GM12801 (cell line): ENCODE measurements around the gene ADAMTS19.

Source experiments
- TF ChIP-seq, protein P1 (sequence below): IDR thresholded peaks from one replicate; pipeline ENCODE4 v1.5.1; 2011; ENCODE audit warnings: control low read depth; ENCODE audit not compliant: insufficient read length; ENCODE audit errors: extremely low read depth

The ADAMTS19 gene

DNA sequence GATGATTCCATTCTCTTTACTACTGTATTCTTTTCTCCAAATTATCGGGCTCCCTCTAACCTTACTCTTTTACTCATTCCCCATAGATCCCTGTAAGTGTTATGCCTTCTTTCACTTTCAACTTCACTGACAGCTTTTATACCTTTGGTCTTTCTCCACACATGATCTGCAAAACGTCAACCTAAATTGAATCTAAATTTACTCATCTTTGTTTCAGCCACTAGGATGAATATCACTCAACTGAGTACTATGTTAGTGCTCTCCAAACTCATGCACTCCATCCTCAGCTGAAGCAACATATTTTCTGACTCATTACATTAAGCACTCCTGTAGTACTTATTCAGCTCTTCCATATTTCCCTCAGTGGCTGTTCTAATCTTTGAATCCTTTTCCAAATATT lies 133.4 kb downstream of the ADAMTS19 start:
- TF ChIP-seq, protein P1, sequence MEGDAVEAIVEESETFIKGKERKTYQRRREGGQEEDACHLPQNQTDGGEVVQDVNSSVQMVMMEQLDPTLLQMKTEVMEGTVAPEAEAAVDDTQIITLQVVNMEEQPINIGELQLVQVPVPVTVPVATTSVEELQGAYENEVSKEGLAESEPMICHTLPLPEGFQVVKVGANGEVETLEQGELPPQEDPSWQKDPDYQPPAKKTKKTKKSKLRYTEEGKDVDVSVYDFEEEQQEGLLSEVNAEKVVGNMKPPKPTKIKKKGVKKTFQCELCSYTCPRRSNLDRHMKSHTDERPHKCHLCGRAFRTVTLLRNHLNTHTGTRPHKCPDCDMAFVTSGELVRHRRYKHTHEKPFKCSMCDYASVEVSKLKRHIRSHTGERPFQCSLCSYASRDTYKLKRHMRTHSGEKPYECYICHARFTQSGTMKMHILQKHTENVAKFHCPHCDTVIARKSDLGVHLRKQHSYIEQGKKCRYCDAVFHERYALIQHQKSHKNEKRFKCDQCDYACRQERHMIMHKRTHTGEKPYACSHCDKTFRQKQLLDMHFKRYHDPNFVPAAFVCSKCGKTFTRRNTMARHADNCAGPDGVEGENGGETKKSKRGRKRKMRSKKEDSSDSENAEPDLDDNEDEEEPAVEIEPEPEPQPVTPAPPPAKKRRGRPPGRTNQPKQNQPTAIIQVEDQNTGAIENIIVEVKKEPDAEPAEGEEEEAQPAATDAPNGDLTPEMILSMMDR: no peak

DNA sequence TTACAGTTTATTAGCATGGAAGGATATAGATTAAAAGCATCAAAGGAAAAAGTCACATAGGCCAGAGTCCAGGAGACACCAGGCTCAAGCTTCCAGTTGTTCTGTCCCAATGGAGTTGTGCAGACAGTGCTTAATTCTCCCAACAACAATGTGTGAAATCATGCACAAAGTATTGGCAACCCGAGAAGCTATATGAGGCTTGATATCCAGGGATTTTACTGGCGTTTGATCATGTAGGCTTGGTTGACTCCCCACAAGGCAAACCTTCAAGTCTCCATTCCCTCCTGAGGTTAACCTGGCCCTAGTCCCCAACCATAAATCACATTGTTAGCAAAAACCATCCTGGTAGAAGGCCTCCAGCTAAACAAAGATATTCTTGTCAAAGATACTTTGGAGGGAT lies 141.5 kb downstream of the ADAMTS19 start:
- TF ChIP-seq, protein P1: no peak

DNA sequence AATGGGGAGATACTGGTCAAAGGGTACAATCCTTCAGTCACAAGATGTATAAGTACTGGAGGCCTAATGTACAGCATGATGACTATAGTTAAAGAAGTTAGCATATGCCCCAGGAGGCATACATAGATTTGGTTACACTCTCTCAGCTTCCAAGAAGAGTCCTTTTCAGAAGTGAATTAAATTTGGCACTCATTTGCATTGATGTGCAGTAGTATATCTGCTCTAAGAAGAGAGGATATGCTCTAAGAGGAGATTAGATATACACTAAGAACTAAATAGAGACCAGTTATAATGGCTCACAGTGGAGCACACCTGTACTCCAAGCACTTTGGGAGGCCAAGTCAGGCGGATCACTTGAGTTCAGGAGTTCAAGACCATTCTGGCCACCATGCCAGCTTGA lies 148.3 kb downstream of the ADAMTS19 start:
- TF ChIP-seq, protein P1: no peak

DNA sequence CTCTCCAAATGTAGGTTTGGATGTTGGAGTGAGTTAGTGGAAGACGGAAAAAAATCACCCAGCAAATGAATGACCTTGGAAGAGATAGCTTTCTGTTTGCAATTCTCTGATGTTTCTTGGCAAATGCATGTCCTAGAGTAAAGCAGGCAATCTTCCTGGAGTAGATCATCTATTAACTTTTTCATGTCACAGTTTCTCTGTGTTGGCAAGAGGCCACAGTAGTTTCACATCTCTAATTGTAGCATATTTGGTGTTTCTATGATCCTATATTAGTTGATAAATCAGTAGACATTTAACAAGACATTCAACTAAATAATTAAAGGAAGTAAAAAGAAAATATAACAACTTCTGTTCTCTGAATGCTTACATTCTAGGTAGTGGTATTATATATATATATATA lies 149.6 kb downstream of the ADAMTS19 start:
- TF ChIP-seq, protein P1: no peak

DNA sequence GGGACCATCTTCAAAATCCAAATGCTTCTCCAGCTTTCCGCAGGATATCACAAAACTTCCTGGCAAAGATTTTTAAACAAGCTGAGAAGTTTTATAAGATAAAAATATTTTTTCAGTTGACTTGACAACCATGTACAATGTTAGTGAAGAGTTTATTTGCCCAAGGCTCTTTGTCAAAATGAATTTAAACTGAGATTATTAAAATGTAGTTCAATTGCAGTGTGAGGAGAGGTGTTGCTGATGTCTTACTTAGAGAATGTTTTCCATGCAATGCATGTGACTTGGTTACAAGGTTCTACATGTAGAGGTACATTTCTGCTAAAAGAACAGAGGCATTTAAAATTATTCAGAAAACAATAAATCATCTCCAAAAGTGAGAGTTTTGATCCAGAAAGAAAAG lies 156.4 kb downstream of the ADAMTS19 start:
- TF ChIP-seq, protein P1: no peak

DNA sequence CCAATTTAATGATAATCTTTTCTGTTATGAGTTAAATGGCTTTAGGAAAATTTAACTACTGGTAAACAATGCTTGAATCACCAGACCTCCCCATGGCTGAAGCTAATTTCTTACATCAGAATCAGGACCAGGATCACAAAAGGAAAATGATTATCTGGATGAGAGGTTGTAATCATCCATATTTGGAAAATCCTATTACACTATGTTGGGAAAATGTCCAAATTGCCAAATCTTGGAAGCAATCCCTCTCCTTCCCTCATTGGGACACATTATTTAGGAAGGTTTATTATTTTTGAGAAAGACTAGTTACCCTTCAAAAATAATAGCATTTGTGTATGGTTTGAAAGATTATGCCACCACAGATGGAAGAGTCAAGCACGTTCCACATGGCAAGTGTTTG lies 157.1 kb downstream of the ADAMTS19 start:
- TF ChIP-seq, protein P1: no peak

DNA sequence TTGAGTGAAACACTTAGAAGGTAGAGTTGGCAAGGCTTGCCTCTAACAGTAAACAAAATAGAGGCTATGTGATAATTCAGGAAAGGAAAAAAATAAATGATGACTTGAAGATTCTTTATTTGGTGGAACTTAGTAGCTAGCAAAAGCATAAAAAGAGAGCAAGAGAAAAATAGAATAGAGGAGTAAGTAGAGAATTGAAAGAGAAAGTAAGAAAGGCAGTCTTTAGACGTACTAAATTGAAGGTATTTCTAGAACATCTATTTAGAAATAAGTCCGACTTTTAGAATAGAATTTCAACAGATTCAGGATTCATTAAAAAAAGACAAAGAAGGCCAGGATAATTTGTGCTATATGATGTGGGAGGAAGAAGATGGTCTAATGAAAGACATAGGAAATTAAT lies 159.7 kb downstream of the ADAMTS19 start:
- TF ChIP-seq, protein P1: no peak

DNA sequence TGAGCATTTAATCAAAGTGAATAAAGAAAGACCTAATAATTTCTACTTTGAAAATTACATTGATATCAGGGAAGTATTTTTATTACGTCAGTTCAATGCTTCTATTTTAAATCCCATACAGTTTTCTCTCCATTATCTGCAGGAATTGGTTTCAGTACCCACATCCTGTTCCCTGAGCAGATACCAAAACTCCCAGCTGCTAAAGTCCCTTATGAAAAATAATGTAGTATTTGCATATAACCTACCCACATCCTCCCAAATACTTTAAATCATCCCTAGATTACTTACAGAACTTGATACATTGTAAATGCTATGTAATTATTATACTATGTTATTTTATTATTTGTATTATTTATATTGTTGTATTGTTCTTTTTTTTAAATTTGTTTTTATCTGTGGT lies 162.4 kb downstream of the ADAMTS19 start:
- TF ChIP-seq, protein P1: no peak
